NCI-H2029 (cell line): ENCODE data around the gene FAM234B.
A peak's percentile ranks its signal among the peaks of the same experiment; 100 is the strongest.

ENCODE experiments used
- DNase-seq: peaks from one replicate; lab custom pipeline; 2025; lab: John Stamatoyannopoulos, UW

Gene FAM234B

GRCh38 chr12:13093191-13093847, 49.1 kb downstream of the FAM234B start:
- no peak for DNase-seq

GRCh38 chr12:13093848-13094220, 49.7 kb downstream of the FAM234B start:
- DNase-seq, result no peak

GRCh38 chr12:13094367-13094766, 50.2 kb downstream of the FAM234B start:
- DNase-seq, result no peak

GRCh38 chr12:13095266-13095995, 51.2 kb downstream of the FAM234B start:
- no peak for DNase-seq

GRCh38 chr12:13097491-13098011, 53.4 kb downstream of the FAM234B start:
- DNase-seq, result no peak

GRCh38 chr12:13099066-13099843, 55.1 kb downstream of the FAM234B start:
- no peak for DNase-seq

GRCh38 chr12:13099844-13100604, 55.8 kb downstream of the FAM234B start:
- DNase-seq, result no peak

GRCh38 chr12:13100605-13100881, 56.4 kb downstream of the FAM234B start:
- no peak for DNase-seq

- peak; percentile 40 for DNase-seq
Measured at GRCh38 chr12:13100882-13101769, 56.9 kb downstream of the FAM234B start.

- DNase-seq, result no peak
Measured at GRCh38 chr12:13101821-13102375, 57.7 kb downstream of the FAM234B start.

GRCh38 chr12:13102461-13103195, 58.4 kb downstream of the FAM234B start:
- DNase-seq, result no peak

- DNase-seq, result no peak
Measured at GRCh38 chr12:13103391-13104033, 59.3 kb downstream of the FAM234B start, which contains the start of gene GSG1. TSS of gene GSG1 (minus strand) at chr12:13103667. CDS start at chr12:13103512, 155 bp downstream.

- no peak for DNase-seq
Measured at GRCh38 chr12:13104409-13104808, 60.2 kb downstream of the FAM234B start.

GRCh38 chr12:13105781-13106180, 61.6 kb downstream of the FAM234B start:
- no peak for DNase-seq

GRCh38 chr12:13106666-13107065, 62.5 kb downstream of the FAM234B start:
- DNase-seq, result no peak

GRCh38 chr12:13112968-13113367, 68.8 kb downstream of the FAM234B start:
- DNase-seq, result no peak

- no peak for DNase-seq
Measured at GRCh38 chr12:13114251-13115052, 70.3 kb downstream of the FAM234B start.

- DNase-seq, result no peak
Measured at GRCh38 chr12:13116259-13116658, 72.1 kb downstream of the FAM234B start.

GRCh38 chr12:13117029-13117428, 72.8 kb downstream of the FAM234B start:
- no peak for DNase-seq
